Erythroblast (primary cell): ENCODE results near the gene ZWILCH.

Source experiments
- GATA1 ChIP-seq: IDR thresholded peaks from 2 replicates; pipeline ENCODE4 v1.6.1; 2011; ENCODE audit warnings: low read depth, mild to moderate bottlenecking, control low read depth, low read length, moderate library complexity
- POLR2A ChIP-seq: IDR thresholded peaks from 2 replicates; pipeline ENCODE4 v1.6.1; 2011; ENCODE audit warnings: mild to moderate bottlenecking, low read length

GRCh38 chr15:66545255-66545654 is 40.1 kb downstream of the ZWILCH start:
- TF ChIP-seq POLR2A (no peak), GATA1 (no peak)
